Astrocyte of the spinal cord (primary cell): ENCODE data around the gene POC1A.

Experiments
- DNase-seq: peaks from one replicate; pipeline ENCODE4 v3.0.0; 2011; ENCODE audit warnings: low read depth, low spot score
- H3K4me3 ChIP-seq: 2 replicates; pipeline ENCODE4 v1.5.1; 2011; ENCODE audit warnings: low read depth, mild to moderate bottlenecking, low read length, moderate library complexity
- CTCF ChIP-seq: IDR thresholded peaks from 2 replicates; pipeline ENCODE4 v1.5.1; 2012; ENCODE audit warnings: low read depth, mild to moderate bottlenecking, low read length, inconsistent platforms
- in situ Hi-C: cut with HindIII; loops from 2 replicates; pipeline ENCODE4 v1.10.0; 2017; ENCODE audit warnings: low sequenced_read_pairs

The POC1A gene

GRCh38 chr3:52088445-52089367 lies 65.5 kb downstream of the POC1A start:
- DNase-seq: peak; percentile 49
- TF ChIP-seq CTCF: no peak
- in situ Hi-C loops: no loop called here
- H3K4me3 ChIP-seq: no peak overlapping the region

- in situ Hi-C loops: no loop called here
- DNase-seq: no peak
Observed at GRCh38 chr3:52087731-52088130, 66.5 kb downstream of the POC1A start.

GRCh38 chr3:52086976-52087663 lies 67.1 kb downstream of the POC1A start:
- in situ Hi-C loops: no loop called here

More at GRCh38 chr3:52087731-52088130, 66.5 kb downstream of the POC1A start:
- H3K4me3 ChIP-seq: no peak overlapping the region
- no peak for TF ChIP-seq CTCF

GRCh38 chr3:52086461-52086860 lies 67.8 kb downstream of the POC1A start:
- no peak overlapping the region for H3K4me3 ChIP-seq
- TF ChIP-seq CTCF: no peak
- DNase-seq: no peak
- in situ Hi-C loops: no loop called here

More at GRCh38 chr3:52086976-52087663, 67.1 kb downstream of the POC1A start:
- no peak overlapping the region for H3K4me3 ChIP-seq
- DNase-seq: peak; percentile 17
- TF ChIP-seq CTCF: no peak

GRCh38 chr3:52085681-52086282 lies 68.4 kb downstream of the POC1A start:
- in situ Hi-C loops: no loop called here
- no peak for TF ChIP-seq CTCF
- no peak overlapping the region for H3K4me3 ChIP-seq
- DNase-seq: no peak

- no peak overlapping the region for H3K4me3 ChIP-seq
- DNase-seq: no peak
- TF ChIP-seq CTCF: no peak
- in situ Hi-C loops: no loop called here
Observed at GRCh38 chr3:52084954-52085680, 69.1 kb downstream of the POC1A start.
